Iris pigment epithelial cell (primary cell): Measurements from ENCODE around the gene RFT1.

Experiments
- DNase-seq: peaks from one replicate; pipeline ENCODE4 v3.0.0-alpha.2; 2011; ENCODE audit warnings: low read depth

RFT1 gene, protein sequence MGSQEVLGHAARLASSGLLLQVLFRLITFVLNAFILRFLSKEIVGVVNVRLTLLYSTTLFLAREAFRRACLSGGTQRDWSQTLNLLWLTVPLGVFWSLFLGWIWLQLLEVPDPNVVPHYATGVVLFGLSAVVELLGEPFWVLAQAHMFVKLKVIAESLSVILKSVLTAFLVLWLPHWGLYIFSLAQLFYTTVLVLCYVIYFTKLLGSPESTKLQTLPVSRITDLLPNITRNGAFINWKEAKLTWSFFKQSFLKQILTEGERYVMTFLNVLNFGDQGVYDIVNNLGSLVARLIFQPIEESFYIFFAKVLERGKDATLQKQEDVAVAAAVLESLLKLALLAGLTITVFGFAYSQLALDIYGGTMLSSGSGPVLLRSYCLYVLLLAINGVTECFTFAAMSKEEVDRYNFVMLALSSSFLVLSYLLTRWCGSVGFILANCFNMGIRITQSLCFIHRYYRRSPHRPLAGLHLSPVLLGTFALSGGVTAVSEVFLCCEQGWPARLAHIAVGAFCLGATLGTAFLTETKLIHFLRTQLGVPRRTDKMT

GRCh38 chr3:53130179-53131061 lies at the start of gene RFT1:
Gene RFT1 (minus strand): TSS chr3:53130435. CDS start chr3:53130400, 35 bp downstream.
- DNase-seq = peak; percentile 96

- no peak for DNase-seq
These were observed 49.3 kb upstream of the RFT1 start for GRCh38 chr3:53179580-53179979.

GRCh38 chr3:53178246-53178645 lies 48.0 kb upstream of the RFT1 start:
- DNase-seq = no peak

GRCh38 chr3:53175613-53176540 lies 45.6 kb upstream of the RFT1 start:
- DNase-seq = peak; percentile 41

DNA sequence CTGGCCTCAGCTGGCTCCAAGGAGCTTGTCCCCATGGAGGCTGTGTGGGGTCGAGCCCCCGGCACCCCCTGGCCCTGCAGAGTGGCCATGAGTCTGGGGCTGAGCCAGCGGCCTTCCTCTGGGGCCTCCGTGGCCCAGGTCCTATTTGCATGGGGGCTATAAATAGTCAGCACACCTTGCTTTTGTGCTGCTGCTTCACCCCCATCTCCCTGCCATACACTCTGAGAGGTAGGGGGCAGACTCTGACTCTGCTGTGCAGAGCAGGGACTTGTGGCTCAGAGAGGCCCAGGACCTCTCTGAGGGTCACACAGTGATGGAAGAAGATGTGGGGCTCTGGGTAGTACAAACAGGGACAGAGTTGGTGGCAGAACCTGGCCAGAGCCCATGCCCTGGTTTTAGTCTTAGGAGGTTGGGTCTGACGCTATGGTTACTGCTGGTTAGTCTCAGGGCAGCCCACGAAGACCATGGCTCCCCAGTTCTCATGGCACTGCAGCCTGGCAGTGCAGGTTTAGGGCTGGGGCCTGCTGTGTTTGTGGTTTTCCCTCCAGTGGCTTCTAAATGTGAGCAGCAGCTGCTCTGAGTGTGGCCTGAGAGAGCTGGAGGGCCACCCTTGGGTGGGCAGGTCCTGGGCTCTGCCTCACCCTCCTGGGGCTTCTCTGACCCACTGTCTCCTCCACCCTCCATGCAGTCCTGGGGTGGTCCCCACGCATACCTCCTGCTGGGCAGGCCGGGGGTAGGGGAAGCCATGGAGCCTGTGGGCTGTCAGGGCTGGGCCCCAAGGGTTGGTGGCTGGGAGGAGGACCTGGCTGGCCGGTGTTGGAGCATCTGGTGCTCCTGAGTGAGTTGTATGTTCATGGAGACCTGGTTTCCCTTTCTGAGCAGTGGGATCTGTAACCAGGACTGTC lies 44.4 kb upstream of the RFT1 start:
- DNase-seq = no peak

DNA sequence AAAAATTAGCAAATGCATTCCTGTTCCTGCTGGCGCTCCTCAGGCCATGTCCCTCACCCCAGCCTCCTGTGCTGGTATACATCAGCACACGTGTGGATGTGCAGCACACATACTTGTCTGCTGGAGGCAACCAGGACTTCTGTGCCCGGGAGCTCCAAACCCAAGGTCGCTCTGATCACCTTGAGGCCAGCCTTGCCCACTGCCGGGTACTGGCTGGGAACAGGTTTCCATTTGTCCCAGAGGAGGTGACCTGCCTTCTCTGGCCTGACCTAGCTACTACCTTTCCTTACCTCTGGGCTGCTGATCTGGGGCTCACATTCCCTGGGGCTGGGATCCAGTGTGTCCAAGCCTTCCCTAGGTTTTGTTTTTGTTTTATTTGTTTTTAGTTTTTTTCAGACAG lies 42.9 kb upstream of the RFT1 start:
- no peak for DNase-seq

- no peak for DNase-seq
These were observed 41.7 kb upstream of the RFT1 start for GRCh38 chr3:53171827-53172505.

DNA sequence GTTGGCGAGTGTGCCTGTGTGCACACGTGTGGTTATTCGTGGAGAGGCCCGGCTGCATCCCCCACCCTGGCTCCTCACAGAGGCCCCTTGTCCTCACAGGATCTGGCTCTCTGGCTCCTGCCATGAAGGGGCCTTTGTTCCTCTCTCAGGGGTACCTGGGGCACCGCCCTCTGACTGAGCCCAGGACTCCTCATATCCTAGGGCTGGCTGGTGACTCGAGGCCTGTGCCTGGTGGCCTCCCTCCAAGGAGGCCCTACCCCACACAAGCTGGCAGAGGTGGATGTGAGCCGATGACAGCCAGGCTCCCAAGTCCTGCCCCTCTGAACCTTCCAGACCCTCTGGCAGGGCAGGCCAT lies 40.8 kb upstream of the RFT1 start:
- no peak for DNase-seq

DNA sequence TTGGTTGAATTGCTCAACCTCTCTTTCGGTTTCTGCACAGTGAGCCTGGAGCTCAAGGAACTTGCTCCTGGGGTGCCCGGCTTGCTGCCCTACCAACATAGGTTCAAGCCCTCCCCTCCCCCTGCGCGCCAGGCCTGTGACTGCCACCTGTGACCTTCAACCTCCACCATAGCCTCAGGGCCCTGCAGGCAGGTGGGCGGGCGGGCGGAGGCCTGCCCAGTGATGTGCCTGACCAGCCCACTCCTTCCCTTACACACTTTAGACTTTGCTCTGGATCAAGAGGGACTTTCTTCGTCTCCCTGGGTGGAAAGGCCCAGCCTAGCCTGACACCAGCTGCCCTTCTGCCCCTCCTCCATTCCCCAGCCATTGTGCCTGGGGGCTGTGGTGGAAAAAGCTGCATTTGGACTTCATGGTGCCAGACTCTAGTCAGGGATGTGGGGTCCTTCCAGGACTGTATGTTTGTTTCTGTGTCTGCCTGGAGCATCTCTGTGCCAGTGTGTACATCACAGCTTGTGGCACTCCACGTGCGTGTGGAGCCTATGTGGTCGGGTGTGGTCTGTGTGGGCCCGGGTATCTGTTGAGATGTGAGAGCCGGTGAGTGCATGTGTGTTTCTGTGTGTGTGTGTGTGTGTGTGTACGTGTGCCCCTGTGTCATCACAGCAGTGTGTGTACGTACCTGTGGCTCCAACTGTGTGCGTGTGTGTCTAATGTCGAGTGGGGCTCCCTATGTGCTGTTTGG lies 40.3 kb upstream of the RFT1 start:
- DNase-seq = peak; percentile 39

DNA sequence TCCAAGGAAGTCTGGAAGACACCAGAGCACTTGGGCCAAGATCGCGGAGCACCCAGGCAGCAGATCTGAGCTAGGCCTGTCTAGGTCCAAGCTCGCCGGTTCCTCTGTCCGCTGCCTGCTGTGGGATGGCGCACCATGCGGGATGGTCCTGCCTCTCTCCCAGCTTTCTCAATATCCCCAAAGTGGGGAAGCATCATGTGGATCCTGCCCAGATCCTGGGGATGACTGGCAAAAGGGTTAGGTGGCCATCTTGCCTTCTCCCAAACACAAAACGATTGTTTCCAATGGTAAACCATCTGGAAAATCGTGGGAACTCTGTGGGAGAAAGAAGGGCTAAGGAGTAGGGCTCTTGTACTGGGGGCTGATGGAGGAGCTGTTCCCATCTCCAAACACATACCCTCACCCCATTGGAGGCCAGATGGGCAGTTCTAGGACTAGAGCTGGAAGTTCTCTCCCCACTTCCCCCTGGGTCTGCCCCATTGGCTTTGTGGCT lies 39.6 kb upstream of the RFT1 start:
- no peak for DNase-seq

- DNase-seq = peak; percentile 76
These were observed 39.0 kb upstream of the RFT1 start for GRCh38 chr3:53169045-53169831.

GRCh38 chr3:53168175-53168923 lies 38.1 kb upstream of the RFT1 start:
- DNase-seq = no peak

GRCh38 chr3:53167418-53168174 lies 37.4 kb upstream of the RFT1 start:
- no peak for DNase-seq

- DNase-seq = peak; percentile 77
These were observed 36.6 kb upstream of the RFT1 start for GRCh38 chr3:53166781-53167291.

DNA sequence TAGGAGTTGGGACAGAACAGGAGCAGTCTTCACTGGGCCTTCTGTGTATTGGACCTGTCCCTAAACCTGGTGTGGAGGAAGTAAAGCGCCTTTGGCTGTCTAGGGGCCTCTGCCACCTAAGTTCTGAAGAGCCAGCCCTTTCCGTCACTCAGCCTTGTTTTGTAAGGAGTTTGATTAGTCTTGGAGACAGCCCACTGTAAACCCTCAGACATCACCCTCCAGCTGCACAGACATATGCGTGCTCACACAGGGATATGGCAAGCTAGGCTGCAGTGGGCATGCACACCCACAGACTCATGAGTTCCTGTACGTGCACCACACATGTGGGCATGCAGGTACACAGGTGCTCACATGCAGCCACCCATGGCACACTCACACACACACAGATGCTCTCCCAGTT lies 36.0 kb upstream of the RFT1 start:
- DNase-seq = no peak

DNA sequence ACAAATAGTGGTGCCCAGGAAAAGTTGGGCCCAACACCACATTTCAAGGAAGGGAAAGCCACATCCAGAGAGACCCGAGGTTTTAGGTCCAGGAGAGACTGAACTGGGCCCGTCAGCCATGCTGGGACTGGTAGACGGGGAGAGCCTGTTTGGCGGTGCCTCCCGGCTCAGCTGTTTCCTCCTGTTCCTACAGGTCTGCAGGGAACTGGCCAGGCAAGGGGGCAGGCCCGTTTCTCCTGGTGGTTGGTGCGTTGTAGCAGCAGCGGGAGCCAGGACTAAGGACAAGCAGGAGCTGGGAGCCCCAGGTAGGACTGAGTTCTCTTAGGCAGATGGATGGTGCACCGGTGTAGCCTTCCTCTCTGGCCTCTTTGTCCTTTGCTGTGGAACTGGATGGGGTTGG lies 34.7 kb upstream of the RFT1 start:
- no peak for DNase-seq
